Suprapubic skin (tissue), 3 donors: ENCODE data around the gene CACNA1H.

Source experiments
- CTCF ChIP-seq, 2 donors: fragments of 200-600 bp in 1 of 2; fragments of 450-650 bp in 1 of 2; sonication (generic) in 1 of 2; IDR thresholded peaks; one replicate each; pipeline ENCODE4 v1.5.1; 2016 to 2019; ENCODE audit warnings: antibody characterized with exemption in 2 of 2, mild to moderate bottlenecking in 1 of 2, moderate library complexity in 1 of 2
- POLR2A ChIP-seq, 2 donors: fragments of 450-650 bp; IDR thresholded peaks; one replicate each; pipeline ENCODE4 v1.6.1; 2017; ENCODE audit warnings: antibody characterized with exemption in 2 of 2, mild to moderate bottlenecking in 2 of 2, moderate library complexity in 2 of 2

DNA sequence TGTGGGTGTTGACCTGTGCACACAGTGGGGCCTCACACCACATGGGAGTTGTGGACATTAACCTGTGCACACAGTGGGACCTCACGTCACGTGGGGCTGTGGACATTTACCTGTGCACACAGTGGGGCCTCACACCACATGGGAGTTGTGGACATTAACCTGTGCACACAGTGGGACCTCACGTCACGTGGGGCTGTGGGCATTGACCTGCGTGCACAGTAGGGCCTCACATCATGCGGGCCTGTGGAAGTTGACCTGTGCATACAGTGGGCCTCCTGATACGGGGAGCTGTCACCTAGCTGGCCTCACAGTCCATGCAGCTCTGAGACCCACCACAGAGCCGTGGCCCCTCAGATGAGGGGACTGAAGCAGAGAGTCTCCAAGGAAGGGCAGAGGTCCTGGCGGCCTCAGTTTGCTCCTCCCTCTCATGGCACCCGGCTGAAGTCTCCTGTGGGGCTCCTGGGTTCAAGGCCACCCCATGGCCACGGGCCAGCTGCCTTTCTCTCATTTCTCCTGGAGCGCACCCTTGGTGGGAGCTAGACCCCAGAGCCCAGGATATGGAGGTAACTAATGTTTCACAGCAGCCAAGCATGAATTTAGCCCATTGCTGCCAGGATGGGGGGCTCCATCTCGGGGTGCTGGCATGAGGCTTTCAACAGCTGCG, 21.0 kb downstream of the CACNA1H start:
- TF ChIP-seq CTCF (IDR thresholded peaks at IDR 0.05) (no peak), POLR2A (IDR thresholded peaks at IDR 0.05) (no peak)
